Loucy (cell line): Measurements from ENCODE around the gene TEX47.

ENCODE experiments used
- H2AFZ ChIP-seq: fragments of 200-600 bp; sonication (generic); 2 replicates; pipeline ENCODE4 v1.6.0; 2016; ENCODE audit warnings: antibody characterized with exemption, mild to moderate bottlenecking, low read length, moderate library complexity
- H3F3A ChIP-seq: fragments of 200-600 bp; 2 replicates; pipeline ENCODE4 v1.6.0; 2016; ENCODE audit warnings: antibody characterized with exemption, low read depth, mild to moderate bottlenecking
- H3K27me3 ChIP-seq: fragments of 200-600 bp; sonication (generic); 2 replicates; pipeline ENCODE4 v1.6.1; 2014; ENCODE audit warnings: low read length, mild to moderate bottlenecking; ENCODE audit not compliant: insufficient read depth, poor library complexity, severe bottlenecking
- H3K36me3 ChIP-seq: fragments of 200-600 bp; sonication (generic); 2 replicates; pipeline ENCODE4 v1.6.1; 2016; ENCODE audit warnings: low read length; ENCODE audit not compliant: insufficient read depth
- H3K4me1 ChIP-seq: fragments of 200-600 bp; sonication (generic); 2 replicates; pipeline ENCODE4 v1.5.1; 2014; ENCODE audit warnings: low read length, mild to moderate bottlenecking; ENCODE audit not compliant: insufficient read depth, poor library complexity, severe bottlenecking
- H3K4me2 ChIP-seq: fragments of 200-600 bp; sonication (generic); 2 replicates; pipeline ENCODE4 v1.6.0; 2014; ENCODE audit warnings: antibody characterized with exemption, low read length, low read depth, mild to moderate bottlenecking; ENCODE audit not compliant: poor library complexity, severe bottlenecking
- H3K4me3 ChIP-seq: fragments of 200-600 bp; sonication (generic); 2 replicates; pipeline ENCODE4 v1.5.1; 2014; ENCODE audit warnings: low read length, mild to moderate bottlenecking, mixed read lengths; ENCODE audit not compliant: poor library complexity, severe bottlenecking
- H3K79me2 ChIP-seq: fragments of 200-600 bp; sonication (generic); 2 replicates; pipeline ENCODE4 v1.6.1; 2014; ENCODE audit warnings: low read length; ENCODE audit not compliant: insufficient read depth
- H3K9ac ChIP-seq: fragments of 200-600 bp; sonication (generic); 2 replicates; pipeline ENCODE4 v1.6.0; 2014; ENCODE audit warnings: mild to moderate bottlenecking, low read depth, low read length, moderate library complexity; ENCODE audit not compliant: poor library complexity, severe bottlenecking
- H3K9me2 ChIP-seq: fragments of 200-600 bp; sonication (generic); replicated peaks from 2 replicates; pipeline ENCODE4 v1.6.1; 2016; ENCODE audit warnings: low read depth, low read length, mixed read lengths
- H3K9me3 ChIP-seq: fragments of 200-600 bp; sonication (generic); 2 replicates; pipeline ENCODE4 v1.6.1; 2014; ENCODE audit warnings: mild to moderate bottlenecking, antibody characterized with exemption, low read length, low read depth; ENCODE audit not compliant: insufficient read depth
- H4K20me1 ChIP-seq: fragments of 200-600 bp; sonication (generic); 2 replicates; pipeline ENCODE4 v1.6.0; 2014; ENCODE audit warnings: antibody characterized with exemption, low read length, mild to moderate bottlenecking; ENCODE audit not compliant: insufficient read depth, poor library complexity, severe bottlenecking
- EZH2phosphoT487 ChIP-seq: fragments of 200-600 bp; IDR thresholded peaks from 2 replicates; pipeline ENCODE4 v1.6.1; 2018; ENCODE audit warnings: antibody characterized with exemption, mild to moderate bottlenecking, moderate library complexity, borderline replicate concordance
- TF ChIP-seq, protein P1 (sequence below): fragments of 200-600 bp; sonication (generic); conservative IDR thresholded peaks from 2 replicates; pipeline ENCODE4 v1.5.1; 2014; ENCODE audit warnings: mild to moderate bottlenecking, antibody characterized with exemption, low read length

Gene TEX47

DNA sequence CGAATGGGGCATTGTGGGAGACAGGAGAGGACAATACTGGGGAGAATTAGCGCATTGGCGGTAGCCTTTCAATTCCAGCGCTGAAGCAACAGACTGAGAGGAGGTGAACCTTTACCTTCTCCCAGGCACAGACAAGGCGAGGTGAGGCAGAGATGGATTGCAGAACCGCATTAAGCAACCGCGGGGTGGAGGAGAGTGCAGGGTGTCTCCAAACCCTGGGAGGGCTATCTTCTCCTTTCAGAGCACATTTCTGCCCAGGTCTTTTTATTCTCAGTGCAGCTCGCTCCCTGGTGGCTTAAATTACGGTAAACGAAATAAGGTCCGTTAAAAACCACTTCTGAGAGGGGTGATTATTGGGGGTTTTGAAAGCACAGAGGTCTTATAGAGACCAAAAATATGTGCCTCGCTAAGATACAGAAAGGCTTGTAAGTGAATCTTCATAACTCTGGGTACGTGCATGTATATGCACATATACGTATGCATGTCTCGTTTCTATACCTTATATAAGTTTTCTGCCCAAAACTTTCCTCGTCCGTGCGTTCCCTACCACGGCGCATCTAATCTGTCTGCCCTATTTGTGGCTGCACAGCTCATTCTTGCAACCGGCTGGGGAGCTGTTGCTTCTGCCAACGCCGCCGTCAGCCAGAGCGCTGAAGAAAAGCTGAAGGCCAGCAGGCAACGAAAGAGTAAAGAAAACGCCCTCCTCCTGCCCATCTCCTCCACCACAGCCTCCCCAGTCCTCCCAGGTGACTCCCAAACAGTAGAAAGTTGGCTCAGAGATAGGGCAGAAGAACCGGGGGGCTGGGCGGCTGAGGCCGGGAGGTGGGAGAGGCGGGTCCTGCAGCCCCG is 36.9 kb downstream of the TEX47 start:
- H3K4me2 ChIP-seq: no peak overlapping the region

DNA sequence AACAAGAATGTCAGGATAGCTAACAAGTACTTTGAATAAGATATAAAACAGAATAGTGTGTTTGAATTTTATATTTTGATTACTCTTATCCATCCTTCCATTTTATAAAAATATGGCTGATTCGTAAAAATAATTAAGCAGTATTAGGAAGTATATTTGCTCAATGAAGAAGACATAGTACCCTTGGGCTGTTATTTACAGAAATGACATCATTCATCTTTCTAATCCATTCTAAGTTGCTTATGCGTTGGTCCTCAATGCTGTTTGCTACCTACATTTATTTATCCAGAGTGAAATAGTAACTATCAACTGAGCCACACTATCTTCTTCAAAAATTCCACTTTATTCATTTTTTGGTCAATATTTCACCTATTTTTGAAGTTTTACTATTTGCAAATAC is 38.2 kb downstream of the TEX47 start:
- Histone ChIP-seq H3K36me3 (no peaks in the 10 kb centered on the region), H3K9me2 (no peaks in the 10 kb centered on the region), H3K9me3 (no peaks in the 10 kb centered on the region), H3F3A (no peaks in the 10 kb centered on the region), H3K4me3 (no peak overlapping the region), H3K4me1 (no peaks in the 10 kb centered on the region), H3K9ac (no peak overlapping the region), H3K79me2 (no peaks in the 10 kb centered on the region), H3K27me3 (no peaks in the 10 kb centered on the region), H2AFZ (no peak overlapping the region), H4K20me1 (no peaks in the 10 kb centered on the region), H3K4me2 (no peak overlapping the region)
- TF ChIP-seq, protein P1, sequence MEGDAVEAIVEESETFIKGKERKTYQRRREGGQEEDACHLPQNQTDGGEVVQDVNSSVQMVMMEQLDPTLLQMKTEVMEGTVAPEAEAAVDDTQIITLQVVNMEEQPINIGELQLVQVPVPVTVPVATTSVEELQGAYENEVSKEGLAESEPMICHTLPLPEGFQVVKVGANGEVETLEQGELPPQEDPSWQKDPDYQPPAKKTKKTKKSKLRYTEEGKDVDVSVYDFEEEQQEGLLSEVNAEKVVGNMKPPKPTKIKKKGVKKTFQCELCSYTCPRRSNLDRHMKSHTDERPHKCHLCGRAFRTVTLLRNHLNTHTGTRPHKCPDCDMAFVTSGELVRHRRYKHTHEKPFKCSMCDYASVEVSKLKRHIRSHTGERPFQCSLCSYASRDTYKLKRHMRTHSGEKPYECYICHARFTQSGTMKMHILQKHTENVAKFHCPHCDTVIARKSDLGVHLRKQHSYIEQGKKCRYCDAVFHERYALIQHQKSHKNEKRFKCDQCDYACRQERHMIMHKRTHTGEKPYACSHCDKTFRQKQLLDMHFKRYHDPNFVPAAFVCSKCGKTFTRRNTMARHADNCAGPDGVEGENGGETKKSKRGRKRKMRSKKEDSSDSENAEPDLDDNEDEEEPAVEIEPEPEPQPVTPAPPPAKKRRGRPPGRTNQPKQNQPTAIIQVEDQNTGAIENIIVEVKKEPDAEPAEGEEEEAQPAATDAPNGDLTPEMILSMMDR: no peak
- no peak for TF ChIP-seq EZH2phosphoT487

More for the DNA sequence above, 36.9 kb downstream of the TEX47 start:
- no peaks in the 10 kb centered on the region for H3F3A ChIP-seq
- H3K27me3 ChIP-seq: no peaks in the 10 kb centered on the region
- no peaks in the 10 kb centered on the region for H4K20me1 ChIP-seq
- no peak overlapping the region for H3K4me3 ChIP-seq
- no peaks in the 10 kb centered on the region for H3K9me2 ChIP-seq
- no peak overlapping the region for H3K9ac ChIP-seq
- no peaks in the 10 kb centered on the region for H3K9me3 ChIP-seq
- H2AFZ ChIP-seq: no peak overlapping the region
- no peak for TF ChIP-seq EZH2phosphoT487
- TF ChIP-seq, protein P1: no peak
- H3K4me1 ChIP-seq: no peaks in the 10 kb centered on the region
- no peaks in the 10 kb centered on the region for H3K79me2 ChIP-seq
- H3K36me3 ChIP-seq: no peaks in the 10 kb centered on the region

DNA sequence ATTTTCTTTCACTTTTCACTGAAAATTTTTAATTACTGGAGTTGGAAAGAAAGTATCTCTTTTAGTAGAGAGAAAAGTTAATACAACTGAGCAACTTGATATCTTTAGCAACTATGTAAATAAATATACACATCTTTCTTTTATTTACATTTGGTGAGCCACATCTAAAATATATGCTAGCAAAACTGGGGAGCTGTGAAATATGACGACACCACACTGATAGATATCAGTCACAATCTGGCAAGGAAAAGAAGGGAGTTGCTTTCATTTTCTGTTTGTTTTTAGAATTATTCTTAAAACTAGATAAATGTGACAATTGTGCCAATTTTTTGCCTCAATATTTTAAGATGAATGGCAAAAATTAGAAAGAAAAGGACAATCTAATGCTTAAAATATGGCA is 38.7 kb downstream of the TEX47 start:
- Histone ChIP-seq H3K9me2 (no peaks in the 10 kb centered on the region), H3K4me2 (no peak overlapping the region), H3K9me3 (no peaks in the 10 kb centered on the region), H3K79me2 (no peaks in the 10 kb centered on the region), H3K36me3 (no peaks in the 10 kb centered on the region), H3F3A (no peaks in the 10 kb centered on the region), H3K4me3 (no peak overlapping the region), H4K20me1 (no peaks in the 10 kb centered on the region), H3K9ac (no peak overlapping the region), H2AFZ (no peak overlapping the region), H3K4me1 (no peaks in the 10 kb centered on the region), H3K27me3 (no peaks in the 10 kb centered on the region)
- no peak for TF ChIP-seq EZH2phosphoT487
- TF ChIP-seq, protein P1: no peak
